Measurements from ENCODE around the gene RARA.

RARA gene

DNA sequence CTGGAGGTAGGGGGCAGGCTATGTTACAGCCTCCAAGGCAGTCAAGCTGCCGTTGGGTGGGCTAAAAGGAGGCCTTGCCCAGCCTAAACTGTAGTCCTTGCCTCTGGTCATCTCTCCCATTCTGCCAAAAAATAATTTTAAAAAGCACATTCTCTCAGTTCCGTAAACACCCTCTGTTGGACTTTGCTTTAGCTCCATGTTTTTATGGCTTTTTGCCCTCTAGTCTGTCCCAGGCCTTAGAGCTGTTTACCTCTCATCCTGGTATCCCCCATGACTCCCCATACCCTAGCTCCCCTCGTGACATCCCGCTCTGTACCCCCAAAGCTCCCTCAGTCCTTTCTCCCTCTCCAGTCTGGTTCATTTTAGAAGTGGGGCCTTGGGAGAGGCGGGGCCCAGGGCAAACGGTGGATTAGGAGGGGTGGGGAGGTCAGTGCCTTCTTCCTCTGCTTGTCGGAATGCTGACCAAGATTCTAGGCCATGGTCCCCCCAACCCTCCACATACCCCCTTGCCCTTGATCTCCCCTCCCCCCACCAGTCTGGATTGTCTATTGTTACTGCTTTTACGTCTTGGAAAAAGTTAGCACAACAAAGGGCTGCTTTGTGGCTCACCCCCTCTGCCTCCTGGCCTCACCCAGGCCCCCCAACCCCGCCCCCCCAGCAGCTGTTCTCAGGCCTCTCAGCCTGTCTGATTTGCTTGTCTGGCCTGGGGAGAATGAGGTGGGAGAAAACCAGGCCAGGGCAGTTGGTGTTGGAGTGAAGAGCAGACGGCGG, 37.2 kb downstream of the RARA start:
- DNase-seq (ENCODE audit: low read depth in 2 of 2) = no peak

- no peak for DNase-seq (ENCODE audit: low read depth in 2 of 2)
These were observed 37.8 kb downstream of the RARA start for GRCh38 chr17:40346765-40347158.

GRCh38 chr17:40347319-40348135, 38.5 kb downstream of the RARA start:
- DNase-seq (ENCODE audit: low read depth in 2 of 2) = no peak

DNA sequence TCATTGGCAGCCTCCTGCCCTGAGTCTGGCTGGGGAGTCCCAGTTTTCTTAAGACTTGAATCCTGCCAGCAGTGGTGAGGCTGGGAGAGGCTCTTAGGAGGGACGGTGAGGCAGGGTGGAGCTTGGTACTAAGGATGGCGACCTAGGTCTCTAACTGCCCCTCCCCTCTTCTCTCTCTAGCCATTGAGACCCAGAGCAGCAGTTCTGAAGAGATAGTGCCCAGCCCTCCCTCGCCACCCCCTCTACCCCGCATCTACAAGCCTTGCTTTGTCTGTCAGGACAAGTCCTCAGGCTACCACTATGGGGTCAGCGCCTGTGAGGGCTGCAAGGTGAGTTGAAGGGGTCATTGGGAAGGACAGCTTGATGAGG, 39.1 kb downstream of the RARA start:
- no peak for DNase-seq (ENCODE audit: low read depth in 2 of 2)

GRCh38 chr17:40348562-40349476, 39.8 kb downstream of the RARA start:
- DNase-seq (ENCODE audit: low read depth in 2 of 2) = no peak

DNA sequence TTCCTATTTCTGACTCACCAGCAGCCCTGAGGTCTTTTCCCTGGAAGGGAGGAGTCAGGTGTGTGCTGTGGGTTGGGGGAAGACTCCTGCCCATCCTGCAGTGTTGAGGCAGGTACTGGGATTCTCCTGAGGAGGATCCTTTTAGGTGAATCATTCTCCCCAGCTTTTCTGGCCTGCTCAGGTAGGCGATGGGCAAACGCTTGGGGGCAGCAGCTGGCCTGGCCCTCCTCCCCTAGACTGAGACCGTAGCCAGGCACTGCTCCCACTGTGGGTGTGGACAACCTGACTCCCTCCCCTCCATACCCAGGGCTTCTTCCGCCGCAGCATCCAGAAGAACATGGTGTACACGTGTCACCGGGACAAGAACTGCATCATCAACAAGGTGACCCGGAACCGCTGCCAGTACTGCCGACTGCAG, 40.5 kb downstream of the RARA start:
- no peak for DNase-seq (ENCODE audit: low read depth in 2 of 2)

GRCh38 chr17:40349895-40350688, 41.1 kb downstream of the RARA start:
- no peak for DNase-seq (ENCODE audit: low read depth in 2 of 2)

GRCh38 chr17:40350689-40351358, 41.8 kb downstream of the RARA start:
- no peak for DNase-seq (ENCODE audit: low read depth in 2 of 2)

DNA sequence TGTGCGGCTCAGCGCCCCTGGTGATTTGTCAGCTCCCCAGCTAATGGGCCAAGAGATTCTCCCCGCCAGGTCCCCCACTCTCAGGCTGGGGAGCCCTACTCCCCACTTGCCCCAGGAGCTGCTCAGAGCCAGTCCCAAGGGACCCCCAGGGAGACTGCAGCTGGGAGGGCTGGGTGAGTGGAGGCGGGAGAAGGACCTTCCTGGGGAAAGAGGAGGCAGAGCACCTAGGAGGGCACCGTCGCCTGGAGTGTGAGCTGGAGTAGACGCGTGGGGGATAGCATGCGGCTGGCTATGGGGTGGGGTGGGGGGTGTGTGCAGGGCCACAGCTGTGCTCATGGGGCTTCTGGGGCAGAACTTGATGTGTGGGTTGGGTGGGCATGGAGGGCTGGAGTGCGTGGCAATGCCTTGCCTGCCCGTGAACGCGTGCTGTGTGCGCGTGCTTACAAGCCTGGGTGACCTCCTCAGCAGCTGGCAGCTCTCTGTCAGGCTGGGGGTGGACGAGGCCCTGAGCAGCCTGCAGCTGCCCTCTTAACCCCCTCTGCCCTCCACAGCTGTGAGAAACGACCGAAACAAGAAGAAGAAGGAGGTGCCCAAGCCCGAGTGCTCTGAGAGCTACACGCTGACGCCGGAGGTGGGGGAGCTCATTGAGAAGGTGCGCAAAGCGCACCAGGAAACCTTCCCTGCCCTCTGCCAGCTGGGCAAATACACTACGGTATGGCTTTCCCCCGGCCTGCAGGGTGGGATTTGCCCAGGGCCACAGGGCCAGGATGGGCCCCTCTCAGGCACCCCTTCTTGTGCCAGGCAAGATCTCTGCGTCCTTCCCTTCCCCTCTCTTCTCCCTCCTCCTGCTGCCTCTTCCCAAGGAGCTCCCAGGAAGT, 42.6 kb downstream of the RARA start:
- no peak for DNase-seq (ENCODE audit: low read depth in 2 of 2)

- DNase-seq (ENCODE audit: low read depth in 2 of 2) = no peak
These were observed 43.3 kb downstream of the RARA start for GRCh38 chr17:40352237-40352778.

DNA sequence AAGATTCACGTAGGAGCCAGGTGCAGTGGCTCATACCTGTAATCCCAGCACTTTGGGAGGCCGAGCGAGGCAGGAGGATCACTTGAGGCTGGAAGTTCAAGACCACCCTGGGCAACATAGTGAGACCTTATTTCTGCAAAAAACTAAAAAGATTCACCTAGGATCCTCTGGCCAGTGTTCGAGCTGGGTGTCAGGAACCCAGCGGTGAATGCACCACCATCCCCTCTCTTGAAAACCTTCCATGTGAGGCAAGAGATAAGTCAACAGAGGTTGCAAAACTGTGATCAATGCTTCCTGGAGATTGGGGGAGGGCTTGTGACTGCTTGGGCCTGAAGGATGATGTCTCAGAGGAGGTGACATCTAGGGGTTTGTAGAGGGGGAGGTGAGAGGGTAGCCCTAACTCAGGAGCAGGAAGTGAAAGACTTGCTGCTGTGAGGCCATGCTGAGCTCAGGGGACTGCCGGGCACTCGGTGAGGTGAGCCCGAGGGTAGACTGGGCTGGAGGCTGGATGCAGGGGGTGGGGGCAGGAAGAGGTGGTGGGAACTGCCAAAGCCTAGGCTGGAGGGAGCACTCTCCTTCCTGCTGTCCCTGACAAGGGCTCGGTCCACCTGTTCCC, 43.9 kb downstream of the RARA start:
- DNase-seq (ENCODE audit: low read depth in 2 of 2) = no peak

GRCh38 chr17:40354221-40355122, 45.5 kb downstream of the RARA start:
- DNase-seq (ENCODE audit: low read depth in 2 of 2) = no peak

DNA sequence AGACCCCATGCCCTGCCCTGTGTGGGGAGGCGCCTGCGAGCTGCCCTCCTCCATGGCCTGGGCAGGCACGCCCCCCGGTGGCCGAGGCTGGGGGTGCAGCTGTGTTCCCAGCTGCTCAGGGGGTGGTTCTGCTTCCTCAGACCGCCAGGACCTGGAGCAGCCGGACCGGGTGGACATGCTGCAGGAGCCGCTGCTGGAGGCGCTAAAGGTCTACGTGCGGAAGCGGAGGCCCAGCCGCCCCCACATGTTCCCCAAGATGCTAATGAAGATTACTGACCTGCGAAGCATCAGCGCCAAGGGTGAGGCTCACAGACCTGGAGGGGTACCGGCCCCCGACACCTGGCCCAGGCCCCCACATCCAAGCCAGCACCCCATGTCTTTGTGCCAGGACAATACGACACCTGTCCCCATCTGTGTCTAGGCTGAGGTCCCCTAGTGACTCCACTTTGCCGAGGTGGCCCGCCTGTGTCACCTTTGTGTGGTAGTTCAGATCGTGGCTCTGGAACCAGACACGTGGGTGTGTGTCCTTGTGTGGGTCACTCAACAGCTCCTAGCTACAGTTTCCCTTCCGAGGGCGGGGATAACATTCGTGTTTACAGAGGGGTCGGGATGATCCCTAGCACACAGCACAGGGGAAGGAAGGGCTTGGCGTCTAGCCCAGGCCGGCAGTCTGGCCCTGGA, 46.3 kb downstream of the RARA start:
- peak; percentile 38 to 73 for DNase-seq (ENCODE audit: low read depth in 2 of 2)

DNA sequence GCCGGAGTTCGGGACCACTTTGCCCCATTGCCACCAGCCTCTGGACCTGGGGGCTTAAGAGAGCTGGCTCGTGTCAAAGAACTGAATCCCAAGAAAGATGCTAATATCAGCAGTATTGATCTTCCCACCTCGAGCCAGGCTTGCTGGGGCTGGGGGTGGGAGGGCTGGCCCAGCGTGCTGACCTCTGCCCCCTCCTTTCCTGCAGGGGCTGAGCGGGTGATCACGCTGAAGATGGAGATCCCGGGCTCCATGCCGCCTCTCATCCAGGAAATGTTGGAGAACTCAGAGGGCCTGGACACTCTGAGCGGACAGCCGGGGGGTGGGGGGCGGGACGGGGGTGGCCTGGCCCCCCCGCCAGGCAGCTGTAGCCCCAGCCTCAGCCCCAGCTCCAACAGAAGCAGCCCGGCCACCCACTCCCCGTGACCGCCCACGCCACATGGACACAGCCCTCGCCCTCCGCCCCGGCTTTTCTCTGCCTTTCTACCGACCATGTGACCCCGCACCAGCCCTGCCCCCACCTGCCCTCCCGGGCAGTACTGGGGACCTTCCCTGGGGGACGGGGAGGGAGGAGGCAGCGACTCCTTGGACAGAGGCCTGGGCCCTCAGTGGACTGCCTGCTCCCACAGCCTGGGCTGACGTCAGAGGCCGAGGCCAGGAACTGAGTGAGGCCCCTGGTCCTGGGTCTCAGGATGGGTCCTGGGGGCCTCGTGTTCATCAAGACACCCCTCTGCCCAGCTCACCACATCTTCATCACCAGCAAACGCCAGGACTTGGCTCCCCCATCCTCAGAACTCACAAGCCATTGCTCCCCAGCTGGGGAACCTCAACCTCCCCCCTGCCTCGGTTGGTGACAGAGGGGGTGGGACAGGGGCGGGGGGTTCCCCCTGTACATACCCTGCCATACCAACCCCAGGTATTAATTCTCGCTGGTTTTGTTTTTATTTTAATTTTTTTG, 47.1 kb downstream of the RARA start:
- DNase-seq (ENCODE audit: low read depth in 2 of 2) = no peak

- DNase-seq (ENCODE audit: low read depth in 2 of 2) = no peak
These were observed 48.3 kb downstream of the RARA start for GRCh38 chr17:40356990-40357881.

Data from stimulated activated CD4-positive, alpha-beta T cell treated with anti-CD3 and anti-CD28 coated beads, Interleukin-15, amount 100 ng/mL, for 48 hours (primary cell).